ENCODE data around the gene ZC3H4.
"Not testable (repeated sequence)": the region's sequence is repeated elsewhere in the genome, so short reads cannot be mapped to it uniquely, and the experiment has no call there.

Gene ZC3H4

GRCh38 chr19:47084879-47085439 lies 28.6 kb downstream of the ZC3H4 start:
- DNase-seq (ENCODE audit: low spot score): no peak

- DNase-seq (ENCODE audit: low spot score): no peak
These were observed 31.1 kb downstream of the ZC3H4 start for GRCh38 chr19:47082493-47082892.

GRCh38 chr19:47081095-47081494 lies 32.5 kb downstream of the ZC3H4 start:
- no peak for DNase-seq (ENCODE audit: low spot score)

GRCh38 chr19:47078351-47078750 lies 35.2 kb downstream of the ZC3H4 start:
- DNase-seq (ENCODE audit: low spot score): not testable (repeated sequence)

- DNase-seq (ENCODE audit: low spot score): no peak
These were observed 37.6 kb downstream of the ZC3H4 start for GRCh38 chr19:47075941-47076340.

- no peak for DNase-seq (ENCODE audit: low spot score)
These were observed 38.3 kb downstream of the ZC3H4 start for GRCh38 chr19:47075179-47075810.

GRCh38 chr19:47074621-47075020 lies 39.0 kb downstream of the ZC3H4 start:
- no peak for DNase-seq (ENCODE audit: low spot score)

- DNase-seq (ENCODE audit: low spot score): no peak
These were observed 40.0 kb downstream of the ZC3H4 start for GRCh38 chr19:47073574-47073973.

GRCh38 chr19:47072323-47072722 lies 41.3 kb downstream of the ZC3H4 start:
- no peak for DNase-seq (ENCODE audit: low spot score)

GRCh38 chr19:47071731-47072130 lies 41.8 kb downstream of the ZC3H4 start:
- DNase-seq (ENCODE audit: low spot score): no peak

GRCh38 chr19:47070756-47071155 lies 42.8 kb downstream of the ZC3H4 start:
- DNase-seq (ENCODE audit: low spot score): no peak

GRCh38 chr19:47069795-47070194 lies 43.8 kb downstream of the ZC3H4 start:
- no peak for DNase-seq (ENCODE audit: low spot score)

- DNase-seq (ENCODE audit: low spot score): no peak
These were observed 44.6 kb downstream of the ZC3H4 start for GRCh38 chr19:47068876-47069406.

- no peak for DNase-seq (ENCODE audit: low spot score)
These were observed 45.3 kb downstream of the ZC3H4 start for GRCh38 chr19:47068246-47068645.

GRCh38 chr19:47067215-47067847 lies 46.2 kb downstream of the ZC3H4 start:
- no peak for DNase-seq (ENCODE audit: low spot score)

GRCh38 chr19:47066376-47067214 lies 47.0 kb downstream of the ZC3H4 start:
- no peak for DNase-seq (ENCODE audit: low spot score)

- DNase-seq (ENCODE audit: low spot score): no peak
These were observed 48.3 kb downstream of the ZC3H4 start for GRCh38 chr19:47065242-47065641.

- peak; percentile 24 for DNase-seq (ENCODE audit: low spot score)
These were observed 49.7 kb downstream of the ZC3H4 start for GRCh38 chr19:47063874-47064273.

- no peak for DNase-seq (ENCODE audit: low spot score)
These were observed 55.0 kb downstream of the ZC3H4 start for GRCh38 chr19:47058621-47059022.

GRCh38 chr19:47057328-47057727 lies 56.2 kb downstream of the ZC3H4 start:
- DNase-seq (ENCODE audit: low spot score): no peak

- DNase-seq (ENCODE audit: low spot score): no peak
These were observed 57.2 kb downstream of the ZC3H4 start for GRCh38 chr19:47056411-47056810.

GRCh38 chr19:47050562-47050961 lies 63.0 kb downstream of the ZC3H4 start:
- DNase-seq (ENCODE audit: low spot score): not testable (repeated sequence)
